Measurements from ENCODE around the gene CTIF.

The CTIF gene

DNA sequence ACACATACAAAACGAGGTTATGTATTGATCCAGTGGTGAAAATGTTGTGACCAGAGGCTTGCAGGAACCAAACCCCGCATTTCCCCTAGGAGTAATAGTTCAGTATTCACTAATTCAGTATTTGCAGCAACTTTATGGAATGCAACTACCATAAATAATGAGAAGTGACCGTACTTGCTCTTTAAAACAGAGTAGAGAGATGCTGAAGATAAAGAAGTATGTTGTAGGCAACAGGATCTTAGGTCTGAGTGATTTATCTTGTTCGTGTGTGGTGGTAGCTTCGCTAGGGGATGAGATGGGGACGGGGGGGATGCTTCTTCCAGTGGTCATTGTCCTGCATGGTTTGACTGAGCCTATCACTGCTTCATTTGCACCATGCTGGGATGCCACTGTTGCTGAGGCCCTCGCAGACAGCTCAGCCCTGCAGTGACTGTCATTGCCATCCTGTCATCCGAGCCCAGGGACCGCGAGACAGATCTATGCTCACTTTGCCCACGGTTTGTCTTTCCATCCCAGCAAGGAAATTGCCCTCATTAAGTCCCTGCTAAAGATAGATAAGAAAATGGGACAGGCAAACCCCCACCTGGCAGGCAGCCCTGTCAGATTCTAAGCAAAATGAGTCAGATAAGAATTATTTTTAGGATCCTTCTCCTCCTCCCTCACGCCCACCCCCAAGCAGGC is 181.3 kb downstream of the CTIF start:
- H3K27me3 ChIP-seq, result no peaks in the 10 kb centered on the region
- no peaks in the 10 kb centered on the region for H3K36me3 ChIP-seq
- TF ChIP-seq, protein P1, sequence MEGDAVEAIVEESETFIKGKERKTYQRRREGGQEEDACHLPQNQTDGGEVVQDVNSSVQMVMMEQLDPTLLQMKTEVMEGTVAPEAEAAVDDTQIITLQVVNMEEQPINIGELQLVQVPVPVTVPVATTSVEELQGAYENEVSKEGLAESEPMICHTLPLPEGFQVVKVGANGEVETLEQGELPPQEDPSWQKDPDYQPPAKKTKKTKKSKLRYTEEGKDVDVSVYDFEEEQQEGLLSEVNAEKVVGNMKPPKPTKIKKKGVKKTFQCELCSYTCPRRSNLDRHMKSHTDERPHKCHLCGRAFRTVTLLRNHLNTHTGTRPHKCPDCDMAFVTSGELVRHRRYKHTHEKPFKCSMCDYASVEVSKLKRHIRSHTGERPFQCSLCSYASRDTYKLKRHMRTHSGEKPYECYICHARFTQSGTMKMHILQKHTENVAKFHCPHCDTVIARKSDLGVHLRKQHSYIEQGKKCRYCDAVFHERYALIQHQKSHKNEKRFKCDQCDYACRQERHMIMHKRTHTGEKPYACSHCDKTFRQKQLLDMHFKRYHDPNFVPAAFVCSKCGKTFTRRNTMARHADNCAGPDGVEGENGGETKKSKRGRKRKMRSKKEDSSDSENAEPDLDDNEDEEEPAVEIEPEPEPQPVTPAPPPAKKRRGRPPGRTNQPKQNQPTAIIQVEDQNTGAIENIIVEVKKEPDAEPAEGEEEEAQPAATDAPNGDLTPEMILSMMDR (IDR thresholded peaks at IDR 0.05), result no peak
- no peak overlapping the region for H3K27ac ChIP-seq
- no peak overlapping the region for H3K4me3 ChIP-seq (ENCODE audit: low read depth in 1 of 2, low read length in 1 of 2)
- peaks cover 15% of the 10 kb centered on the region in 2 experiments for H3K4me1 ChIP-seq (ENCODE audit: control insufficient read depth in 1 of 2, insufficient read depth in 1 of 2, low read depth in 1 of 2, low read length in 1 of 2)
- no peaks in the 10 kb centered on the region for H3K9me3 ChIP-seq

DNA sequence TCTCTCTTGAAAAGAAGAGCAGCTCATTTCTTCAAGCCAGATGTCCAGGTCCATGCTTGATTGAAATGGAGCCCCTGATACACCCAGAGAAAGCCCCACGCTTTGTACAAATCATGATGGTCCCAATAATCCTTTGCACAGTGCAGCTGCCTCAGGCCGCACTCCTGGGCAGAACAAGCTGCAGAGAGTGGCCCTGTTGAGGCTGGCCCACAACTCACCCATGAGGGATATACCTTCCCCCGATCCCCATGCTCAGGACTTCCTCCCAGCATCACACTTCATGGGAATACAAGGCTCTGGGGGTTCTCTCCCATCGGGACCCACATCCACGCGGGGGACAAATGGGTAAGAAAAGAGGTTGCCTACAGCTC is 181.8 kb downstream of the CTIF start:
- no peaks in the 10 kb centered on the region for H3K27me3 ChIP-seq
- H3K27ac ChIP-seq, result no peak overlapping the region
- peaks cover 10% of the 10 kb centered on the region in 2 experiments for H3K4me1 ChIP-seq (ENCODE audit: control insufficient read depth in 1 of 2, insufficient read depth in 1 of 2, low read depth in 1 of 2, low read length in 1 of 2)
- no peaks in the 10 kb centered on the region for H3K9me3 ChIP-seq
- H3K4me3 ChIP-seq (ENCODE audit: low read depth in 1 of 2, low read length in 1 of 2), result no peak overlapping the region
- no peaks in the 10 kb centered on the region for H3K36me3 ChIP-seq
- TF ChIP-seq, protein P1 (IDR thresholded peaks at IDR 0.05), result no peak

DNA sequence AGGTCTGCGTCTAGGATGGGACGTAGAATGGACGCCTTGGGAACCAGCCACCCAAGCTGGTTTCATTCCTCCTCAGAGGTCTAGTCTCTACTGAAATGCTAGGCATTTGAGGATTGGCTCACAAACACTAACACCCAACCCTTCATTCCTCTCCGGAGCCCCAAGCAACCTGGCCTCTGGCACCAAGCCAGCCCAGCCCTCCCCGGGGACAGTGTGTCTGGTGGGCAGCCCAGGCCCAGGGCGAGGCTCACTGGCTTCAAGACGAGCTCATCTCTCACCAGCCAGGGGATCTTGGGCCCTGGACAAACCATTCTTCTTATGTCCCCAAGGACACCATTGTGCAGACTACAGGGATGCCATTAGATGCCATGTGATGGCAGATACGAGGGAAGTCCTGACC is 182.5 kb downstream of the CTIF start:
- Histone ChIP-seq H3K9me3 (no peaks in the 10 kb centered on the region), H3K36me3 (no peaks in the 10 kb centered on the region), H3K27me3 (no peaks in the 10 kb centered on the region), H3K4me1 (ENCODE audit: control insufficient read depth in 1 of 2, insufficient read depth in 1 of 2, low read depth in 1 of 2, low read length in 1 of 2) (peaks cover 3% of the 10 kb centered on the region in 2 experiments), H3K4me3 (ENCODE audit: low read depth in 1 of 2, low read length in 1 of 2) (no peak overlapping the region), H3K27ac (no peak overlapping the region)
- TF ChIP-seq, protein P1 (IDR thresholded peaks at IDR 0.05), result no peak

DNA sequence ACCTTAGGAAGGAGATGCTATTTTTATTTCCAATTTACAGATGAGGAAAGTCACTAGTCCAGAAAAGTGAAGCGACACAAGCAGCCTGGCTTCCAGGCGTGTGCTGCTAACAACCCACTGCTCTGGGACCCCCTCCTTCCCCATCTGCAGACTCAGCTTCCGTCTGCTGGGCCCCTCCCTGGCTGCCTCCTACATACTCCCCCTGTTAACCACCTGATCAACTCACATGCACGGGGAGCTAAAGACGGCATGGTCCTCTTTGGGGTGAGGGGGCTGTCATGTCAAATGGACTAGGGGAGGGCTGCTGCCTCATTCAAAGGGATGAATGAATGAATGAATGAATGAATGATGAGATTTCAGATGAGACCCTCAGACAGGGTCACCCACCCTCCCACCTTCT is 184.2 kb downstream of the CTIF start:
- H3K27ac ChIP-seq, result no peak overlapping the region
- H3K27me3 ChIP-seq, result no peaks in the 10 kb centered on the region
- no peaks in the 10 kb centered on the region for H3K4me1 ChIP-seq (ENCODE audit: control insufficient read depth in 1 of 2, insufficient read depth in 1 of 2, low read depth in 1 of 2, low read length in 1 of 2)
- H3K9me3 ChIP-seq, result no peaks in the 10 kb centered on the region
- no peak overlapping the region for H3K4me3 ChIP-seq (ENCODE audit: low read depth in 1 of 2, low read length in 1 of 2)
- TF ChIP-seq, protein P1 (IDR thresholded peaks at IDR 0.05), result no peak
- no peaks in the 10 kb centered on the region for H3K36me3 ChIP-seq

DNA sequence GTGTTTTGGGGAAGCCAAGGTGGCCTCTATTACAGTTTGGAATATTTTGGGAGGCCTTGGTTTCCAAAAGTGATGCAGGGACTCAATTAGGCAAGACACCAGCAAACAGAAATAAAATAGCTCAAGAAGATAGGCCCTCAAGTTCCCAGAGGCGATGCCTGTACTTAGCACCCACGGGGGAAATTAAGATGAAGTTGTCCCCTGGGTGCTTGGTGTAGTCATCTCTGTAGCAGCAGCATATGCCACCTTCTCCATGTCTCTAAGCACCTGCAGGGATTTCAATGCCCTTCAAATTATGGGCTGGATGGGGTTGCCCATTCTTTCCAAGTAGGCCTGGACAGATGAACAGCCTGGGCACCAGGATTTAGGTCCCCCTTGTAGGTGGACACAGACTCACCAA is 185.0 kb downstream of the CTIF start:
- Histone ChIP-seq H3K27me3 (no peaks in the 10 kb centered on the region), H3K4me1 (ENCODE audit: control insufficient read depth in 1 of 2, insufficient read depth in 1 of 2, low read depth in 1 of 2, low read length in 1 of 2) (no peaks in the 10 kb centered on the region), H3K36me3 (no peaks in the 10 kb centered on the region), H3K4me3 (ENCODE audit: low read depth in 1 of 2, low read length in 1 of 2) (no peak overlapping the region), H3K27ac (no peak overlapping the region), H3K9me3 (no peaks in the 10 kb centered on the region)
- TF ChIP-seq, protein P1 (IDR thresholded peaks at IDR 0.05), result no peak
